ENCODE results near the gene ZNF264.
A peak's percentile ranks its signal among the peaks of the same experiment; 100 is the strongest.

Gene ZNF264

GRCh38 chr19:57227502-57227901, 36.2 kb downstream of the ZNF264 start:
- H3K27ac ChIP-seq, result no peak overlapping the region
- TF ChIP-seq ZFX (IDR thresholded peaks at IDR 0.05; ENCODE audit: borderline replicate concordance) (no peak), CTCF (IDR thresholded peaks at IDR 0.05) (no peak)

- no peak overlapping the region for H3K27ac ChIP-seq
- TF ChIP-seq ZFX (IDR thresholded peaks at IDR 0.05; ENCODE audit: borderline replicate concordance) (no peak), CTCF (IDR thresholded peaks at IDR 0.05) (no peak)
These were observed 40.4 kb downstream of the ZNF264 start for GRCh38 chr19:57231686-57232085.

GRCh38 chr19:57233207-57233606, 41.9 kb downstream of the ZNF264 start:
- no peak overlapping the region for H3K27ac ChIP-seq
- TF ChIP-seq ZFX (IDR thresholded peaks at IDR 0.05; ENCODE audit: borderline replicate concordance) (no peak), CTCF (IDR thresholded peaks at IDR 0.05) (no peak)

- peak overlapping the region; percentile 86 for H3K27ac ChIP-seq
- no peak for TF ChIP-seq ZFX (IDR thresholded peaks at IDR 0.05; ENCODE audit: borderline replicate concordance)
- no peak for TF ChIP-seq CTCF (IDR thresholded peaks at IDR 0.05)
These were observed 48.6 kb downstream of the ZNF264 start for GRCh38 chr19:57239982-57240310.

- peak within 1 kb of the TSS; percentile 86 for H3K27ac ChIP-seq
- TF ChIP-seq CTCF (IDR thresholded peaks at IDR 0.05) (0 out of 2 replicates have a peak, but pooled peaks have one; percentile 7), ZFX (IDR thresholded peaks at IDR 0.05; ENCODE audit: borderline replicate concordance) (no peak)
These were observed 49.2 kb downstream of the ZNF264 start, which contains the start of gene ZNF805 for GRCh38 chr19:57240311-57241090. Gene ZNF805, plus strand, starts transcription at chr19:57240632. Its CDS starts 260 bp downstream, at chr19:57240892.

- peak overlapping the region; percentile 86 for H3K27ac ChIP-seq
- no peak for TF ChIP-seq ZFX (IDR thresholded peaks at IDR 0.05; ENCODE audit: borderline replicate concordance)
- TF ChIP-seq CTCF (IDR thresholded peaks at IDR 0.05), result no peak
These were observed 49.9 kb downstream of the ZNF264 start for GRCh38 chr19:57241176-57241575.

GRCh38 chr19:57242821-57243220, 51.5 kb downstream of the ZNF264 start:
- no peak overlapping the region for H3K27ac ChIP-seq
- no peak for TF ChIP-seq CTCF (IDR thresholded peaks at IDR 0.05)
- no peak for TF ChIP-seq ZFX (IDR thresholded peaks at IDR 0.05; ENCODE audit: borderline replicate concordance)

Measured in 22Rv1 (cell line).